Measurements from ENCODE around the gene STAMBP. TPM values are rescaled to one million over a fixed set of nuclear protein-coding genes. Genes with fewer than 3 reads are reported as not detected.
A peak's percentile ranks its signal among the peaks of the same experiment; 100 is the strongest.

The STAMBP gene
- total RNA-seq, 4 donors from 2014 or later, result 30.5 to 49.1 (median 36.6) TPM

DNA sequence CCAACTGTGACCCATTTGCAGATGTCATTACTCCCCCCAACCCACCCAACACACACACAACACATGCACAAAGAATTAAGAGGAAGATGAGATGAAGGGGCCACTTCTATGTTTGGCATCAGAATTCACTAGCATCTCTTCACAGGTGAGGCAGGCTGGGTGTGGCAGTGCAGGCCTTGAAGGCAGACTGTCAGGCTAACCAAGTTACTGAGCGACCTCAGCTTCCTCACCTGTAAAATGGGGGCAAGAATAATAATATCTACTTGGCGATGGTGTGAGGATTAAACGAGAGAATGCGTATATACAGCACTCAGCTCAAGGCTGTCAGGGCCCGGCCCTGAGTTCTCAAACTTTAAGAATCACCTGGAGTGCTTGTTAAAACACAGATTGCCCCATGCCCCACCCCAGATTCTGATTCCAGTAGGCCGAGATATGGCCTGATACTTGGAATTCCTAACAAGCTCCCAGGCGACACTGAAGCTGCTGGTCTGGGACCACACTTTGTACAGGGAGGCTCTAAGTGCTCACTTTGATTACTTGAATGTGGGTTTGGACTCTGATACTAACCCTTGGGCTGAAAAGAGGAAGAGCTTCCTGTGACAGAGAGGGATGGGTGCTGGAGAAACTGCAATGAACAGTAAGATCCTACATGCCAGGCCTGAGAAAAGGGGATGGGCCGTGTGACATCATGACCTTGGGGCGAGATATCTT lies 65.2 kb downstream of the STAMBP start:
- WGBS, 2 donors, result 90 to 91% methylated on average over 9 of the region's 9 CpGs
- intact Hi-C loops (cut with DNase I; ENCODE audit: low total_unique reads), result no loop called here
- TF ChIP-seq, protein P1, sequence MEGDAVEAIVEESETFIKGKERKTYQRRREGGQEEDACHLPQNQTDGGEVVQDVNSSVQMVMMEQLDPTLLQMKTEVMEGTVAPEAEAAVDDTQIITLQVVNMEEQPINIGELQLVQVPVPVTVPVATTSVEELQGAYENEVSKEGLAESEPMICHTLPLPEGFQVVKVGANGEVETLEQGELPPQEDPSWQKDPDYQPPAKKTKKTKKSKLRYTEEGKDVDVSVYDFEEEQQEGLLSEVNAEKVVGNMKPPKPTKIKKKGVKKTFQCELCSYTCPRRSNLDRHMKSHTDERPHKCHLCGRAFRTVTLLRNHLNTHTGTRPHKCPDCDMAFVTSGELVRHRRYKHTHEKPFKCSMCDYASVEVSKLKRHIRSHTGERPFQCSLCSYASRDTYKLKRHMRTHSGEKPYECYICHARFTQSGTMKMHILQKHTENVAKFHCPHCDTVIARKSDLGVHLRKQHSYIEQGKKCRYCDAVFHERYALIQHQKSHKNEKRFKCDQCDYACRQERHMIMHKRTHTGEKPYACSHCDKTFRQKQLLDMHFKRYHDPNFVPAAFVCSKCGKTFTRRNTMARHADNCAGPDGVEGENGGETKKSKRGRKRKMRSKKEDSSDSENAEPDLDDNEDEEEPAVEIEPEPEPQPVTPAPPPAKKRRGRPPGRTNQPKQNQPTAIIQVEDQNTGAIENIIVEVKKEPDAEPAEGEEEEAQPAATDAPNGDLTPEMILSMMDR (IDR thresholded peaks at IDR 0.05), result no peak
- TF ChIP-seq POLR2A (IDR thresholded peaks at IDR 0.05), result no peak

GRCh38 chr2:73894475-73894850 lies 65.7 kb downstream of the STAMBP start:
- intact Hi-C loops (cut with DNase I; ENCODE audit: low total_unique reads), result no loop called here
- 93 to 98% methylated on average over 2 of the region's 2 CpGs for WGBS, 2 donors
- DNase-seq (ENCODE audit: low spot score in 2 of 2), result no peak
- H3K4me3 ChIP-seq (ENCODE audit: low read depth, poor library complexity, severe bottlenecking), result no peak overlapping the region
- no peak for TF ChIP-seq POLR2A (IDR thresholded peaks at IDR 0.05)
- TF ChIP-seq, protein P1 (IDR thresholded peaks at IDR 0.05), result no peak

More for the DNA sequence above, 65.2 kb downstream of the STAMBP start:
- peak in 1 of 2 donors; percentile 42 for DNase-seq (ENCODE audit: low spot score in 2 of 2)
- H3K4me3 ChIP-seq (ENCODE audit: low read depth, poor library complexity, severe bottlenecking), result no peak overlapping the region

DNA sequence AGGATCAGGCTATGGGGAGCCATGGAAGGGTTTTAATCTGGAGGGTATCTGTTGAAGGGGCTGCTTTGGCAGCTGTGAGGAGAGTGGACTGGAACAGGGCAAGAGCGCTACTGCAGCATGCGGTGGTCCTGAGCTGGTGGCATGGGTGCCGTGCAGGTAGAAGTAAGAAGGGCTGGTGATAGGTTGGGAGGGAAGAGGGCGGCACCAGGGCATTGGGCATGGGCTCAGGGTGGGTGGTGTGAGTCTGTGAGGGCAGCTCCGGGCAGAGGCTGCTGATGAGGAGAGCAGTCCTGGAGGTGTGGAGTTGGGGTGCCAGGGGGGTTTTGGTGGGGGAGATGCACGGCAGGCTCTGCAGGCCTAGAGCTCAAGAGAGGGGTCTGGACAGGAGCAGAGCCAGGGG lies 66.1 kb downstream of the STAMBP start:
- peak in 1 of 2 donors; percentile 63 for DNase-seq (ENCODE audit: low spot score in 2 of 2)
- intact Hi-C loops (cut with DNase I; ENCODE audit: low total_unique reads), result no loop called here
- 76 to 88% methylated on average over 6 of the region's 6 CpGs for WGBS, 2 donors
- no peak overlapping the region for H3K4me3 ChIP-seq (ENCODE audit: low read depth, poor library complexity, severe bottlenecking)
- TF ChIP-seq, protein P1 (IDR thresholded peaks at IDR 0.05), result no peak
- TF ChIP-seq POLR2A (IDR thresholded peaks at IDR 0.05), result no peak

DNA sequence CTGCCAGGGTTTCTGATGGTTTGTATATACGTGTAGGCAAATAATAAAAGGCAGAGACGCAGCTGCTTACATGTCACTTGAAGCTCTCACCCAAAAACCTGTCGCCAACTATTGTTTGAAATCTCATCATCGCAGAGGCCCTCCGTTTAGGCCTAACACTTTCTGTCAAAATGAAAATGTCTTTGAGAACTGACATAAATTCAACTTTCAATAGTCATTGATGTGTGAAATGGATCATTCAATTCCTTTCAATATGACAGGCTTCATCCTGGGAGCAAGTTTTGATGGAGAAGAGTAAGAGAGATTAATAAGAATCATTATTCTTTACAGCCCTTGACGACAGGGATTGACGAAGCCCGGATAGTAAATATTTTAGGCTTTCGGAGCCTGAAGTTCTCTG lies 66.7 kb downstream of the STAMBP start:
- peak in 1 of 2 donors; percentile 20 for DNase-seq (ENCODE audit: low spot score in 2 of 2)
- 74 to 77% methylated on average over 9 of the region's 9 CpGs for WGBS, 2 donors
- intact Hi-C loops (cut with DNase I; ENCODE audit: low total_unique reads), result no loop called here
- H3K4me3 ChIP-seq (ENCODE audit: low read depth, poor library complexity, severe bottlenecking), result no peak overlapping the region
- TF ChIP-seq, protein P1 (IDR thresholded peaks at IDR 0.05), result no peak
- no peak for TF ChIP-seq POLR2A (IDR thresholded peaks at IDR 0.05)

GRCh38 chr2:73896362-73897239 lies 67.8 kb downstream of the STAMBP start:
- peak in 1 of 2 donors; percentile 77 for DNase-seq (ENCODE audit: low spot score in 2 of 2)
- 50% methylated on average over 15 of the region's 15 CpGs for WGBS, 2 donors
- H3K4me3 ChIP-seq (ENCODE audit: low read depth, poor library complexity, severe bottlenecking), result no peak overlapping the region
- TF ChIP-seq POLR2A (IDR thresholded peaks at IDR 0.05), result no peak
- TF ChIP-seq, protein P1 (IDR thresholded peaks at IDR 0.05), result no peak
- intact Hi-C loops (cut with DNase I; ENCODE audit: low total_unique reads), result no loop called here
